Astrocyte of the cerebellum (primary cell): Measurements from ENCODE around the gene NOL7.
A peak's percentile ranks its signal among the peaks of the same experiment; 100 is the strongest.

Experiments used
- DNase-seq: peaks from one replicate; pipeline ENCODE4 v3.0.0-alpha.2; 2011; ENCODE audit warnings: low read depth
- H3K4me3 ChIP-seq: 2 replicates; pipeline ENCODE4 v1.5.1; 2011; ENCODE audit warnings: mild to moderate bottlenecking, low read depth, low read length, moderate library complexity
- in situ Hi-C: cut with HindIII; loops from 2 replicates; pipeline ENCODE4 v1.10.0; 2017; ENCODE audit warnings: low sequenced_read_pairs
- TF ChIP-seq, protein P1 (sequence below): IDR thresholded peaks from 2 replicates; pipeline ENCODE4 v1.5.1; 2012; ENCODE audit warnings: low read length, low read depth, moderate library complexity, mild to moderate bottlenecking; ENCODE audit errors: missing control alignments

The NOL7 gene

DNA sequence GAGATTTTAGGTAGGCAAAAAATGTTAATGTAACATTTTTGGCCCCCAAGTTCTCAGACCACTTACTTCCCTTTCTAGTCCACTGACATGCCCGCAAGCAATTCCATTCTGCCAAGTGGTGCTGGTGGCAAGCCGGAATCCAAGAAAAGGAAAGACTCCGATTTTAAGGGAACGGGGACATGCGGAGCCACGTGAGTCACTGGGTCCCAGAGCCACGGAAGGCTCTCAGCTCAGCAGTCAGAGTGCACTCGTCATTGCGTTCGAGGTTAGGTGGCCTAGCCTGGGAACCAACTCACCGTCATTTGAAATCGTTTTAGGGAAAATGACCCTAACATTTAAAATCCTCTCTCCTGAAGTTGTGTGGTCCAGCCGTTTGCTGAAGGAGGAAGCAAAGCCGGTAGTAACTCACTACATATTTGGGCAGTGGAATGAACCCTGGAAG lies 41.4 kb upstream of the NOL7 start:
- TF ChIP-seq, protein P1, sequence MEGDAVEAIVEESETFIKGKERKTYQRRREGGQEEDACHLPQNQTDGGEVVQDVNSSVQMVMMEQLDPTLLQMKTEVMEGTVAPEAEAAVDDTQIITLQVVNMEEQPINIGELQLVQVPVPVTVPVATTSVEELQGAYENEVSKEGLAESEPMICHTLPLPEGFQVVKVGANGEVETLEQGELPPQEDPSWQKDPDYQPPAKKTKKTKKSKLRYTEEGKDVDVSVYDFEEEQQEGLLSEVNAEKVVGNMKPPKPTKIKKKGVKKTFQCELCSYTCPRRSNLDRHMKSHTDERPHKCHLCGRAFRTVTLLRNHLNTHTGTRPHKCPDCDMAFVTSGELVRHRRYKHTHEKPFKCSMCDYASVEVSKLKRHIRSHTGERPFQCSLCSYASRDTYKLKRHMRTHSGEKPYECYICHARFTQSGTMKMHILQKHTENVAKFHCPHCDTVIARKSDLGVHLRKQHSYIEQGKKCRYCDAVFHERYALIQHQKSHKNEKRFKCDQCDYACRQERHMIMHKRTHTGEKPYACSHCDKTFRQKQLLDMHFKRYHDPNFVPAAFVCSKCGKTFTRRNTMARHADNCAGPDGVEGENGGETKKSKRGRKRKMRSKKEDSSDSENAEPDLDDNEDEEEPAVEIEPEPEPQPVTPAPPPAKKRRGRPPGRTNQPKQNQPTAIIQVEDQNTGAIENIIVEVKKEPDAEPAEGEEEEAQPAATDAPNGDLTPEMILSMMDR, result no peak
- in situ Hi-C loops, result no loop called here
- peak overlapping the region; percentile 85 for H3K4me3 ChIP-seq

DNA sequence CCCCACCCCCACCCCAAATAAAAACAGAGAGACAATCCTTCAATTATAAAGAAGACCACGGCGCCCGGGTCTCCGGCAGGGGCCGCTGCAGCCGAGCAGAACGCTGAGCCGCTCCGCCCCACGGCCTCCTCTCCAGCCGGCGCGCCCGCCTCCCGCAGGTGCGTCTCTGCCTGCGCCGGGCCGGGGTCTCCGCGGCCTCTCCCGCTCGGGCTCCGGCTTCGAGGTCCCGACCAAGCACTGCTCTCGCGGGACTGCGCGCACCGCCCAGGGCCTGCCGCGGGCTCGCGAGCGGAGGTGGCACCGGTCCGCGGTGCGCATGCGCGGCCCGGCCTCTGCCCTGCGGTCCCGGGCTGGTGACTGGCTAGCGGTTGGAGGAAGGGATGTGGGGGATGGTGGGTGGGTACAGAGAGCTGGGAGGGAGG lies 41.0 kb upstream of the NOL7 start:
- in situ Hi-C loops, result no loop called here
- DNase-seq, result peak; percentile 70
- TF ChIP-seq, protein P1, result peak; percentile 50
- H3K4me3 ChIP-seq, result peak overlapping the region; percentile 85

More for the DNA sequence above, 41.4 kb upstream of the NOL7 start:
- no peak for DNase-seq

DNA sequence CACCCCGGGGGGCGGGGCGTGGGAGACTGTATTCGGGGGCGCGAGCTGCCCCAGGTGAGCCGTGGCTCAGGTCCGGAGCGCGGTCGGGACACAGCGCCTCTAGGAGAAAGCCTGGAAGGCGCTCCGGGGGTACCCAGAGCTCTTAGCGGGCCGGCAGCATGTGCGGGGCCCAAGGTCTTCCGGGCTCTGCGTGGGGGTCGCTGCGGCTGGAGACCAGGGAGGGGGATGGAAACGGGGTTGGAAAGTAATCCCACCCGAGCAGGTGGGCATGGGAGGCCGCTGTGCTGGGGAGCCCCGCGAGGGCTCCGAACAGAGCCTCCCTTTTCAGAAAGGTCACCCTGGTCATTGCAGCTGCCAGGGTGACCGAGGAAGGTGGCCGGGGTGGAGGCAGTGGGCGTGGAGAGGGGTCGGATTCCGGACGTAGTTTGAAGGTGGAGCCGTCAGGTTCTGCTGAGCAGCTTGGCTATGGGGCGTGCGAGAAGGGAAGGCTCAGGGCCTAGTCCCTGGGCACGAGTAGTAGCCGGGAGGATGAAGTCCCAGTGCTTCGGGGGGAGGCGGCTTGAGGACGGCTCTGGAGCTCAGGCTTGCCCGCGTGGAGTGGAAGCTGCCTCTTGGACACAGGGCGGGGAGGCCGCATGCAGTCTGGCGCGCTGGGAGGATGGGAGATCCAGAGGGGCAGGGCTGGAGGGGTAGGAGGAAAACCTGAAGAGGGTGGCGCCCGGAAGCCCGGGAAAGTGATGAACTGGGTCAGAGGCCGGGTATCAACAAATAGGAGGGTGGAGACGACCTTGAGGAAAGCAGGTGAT lies 40.4 kb upstream of the NOL7 start, which contains the start of gene SIRT5:
Gene SIRT5, plus strand, starts transcription at position 31 of the 806 bp plus-strand sequence. CDS start 9,510 bp downstream, outside the sequence.
- peak within 1 kb of the TSS; percentile 85 for H3K4me3 ChIP-seq
- DNase-seq, result peak; percentile 61
- in situ Hi-C loops, result no loop called here
- TF ChIP-seq, protein P1, result no peak

DNA sequence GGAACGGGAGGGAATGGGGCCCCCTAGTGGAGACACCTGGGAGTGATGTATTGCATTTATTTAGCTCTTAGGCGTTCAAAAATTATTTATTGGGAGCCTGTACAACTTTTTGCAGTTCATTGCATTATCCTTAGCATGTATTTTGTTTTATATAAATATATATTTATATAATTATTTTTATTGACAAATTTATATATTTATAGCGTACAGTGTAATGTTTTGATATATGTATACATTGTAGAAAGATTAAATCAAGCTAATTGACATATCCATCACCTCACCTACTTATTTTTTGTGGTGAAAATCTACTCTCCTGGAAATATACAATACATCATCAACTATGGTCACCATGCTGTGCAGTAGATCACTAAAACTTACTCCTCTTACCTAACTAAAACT lies 39.8 kb upstream of the NOL7 start:
- TF ChIP-seq, protein P1, result peak; percentile 74
- no peak for DNase-seq
- H3K4me3 ChIP-seq, result peak overlapping the region; percentile 85
- in situ Hi-C loops, result no loop called here

DNA sequence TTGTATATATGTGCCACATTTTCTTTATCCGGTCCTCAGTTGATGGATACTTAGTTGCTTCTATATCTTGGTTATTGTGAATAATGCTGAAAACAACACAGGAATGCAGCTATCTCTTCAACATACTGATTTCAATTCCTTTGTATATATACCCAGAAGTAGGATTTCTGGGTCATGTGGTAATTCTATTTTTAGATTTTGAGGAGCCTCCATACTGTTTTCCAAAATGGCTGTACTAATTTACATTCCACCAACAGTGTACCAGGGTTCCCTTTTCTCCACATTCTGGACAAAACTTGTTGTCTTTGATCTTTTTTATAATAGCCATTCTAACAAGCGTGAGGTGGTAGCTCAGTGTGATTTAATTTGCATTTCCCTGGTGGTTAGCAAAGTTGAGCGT lies 39.1 kb upstream of the NOL7 start:
- in situ Hi-C loops, result no loop called here
- no peak for DNase-seq
- H3K4me3 ChIP-seq, result no peak overlapping the region
- TF ChIP-seq, protein P1, result no peak

DNA sequence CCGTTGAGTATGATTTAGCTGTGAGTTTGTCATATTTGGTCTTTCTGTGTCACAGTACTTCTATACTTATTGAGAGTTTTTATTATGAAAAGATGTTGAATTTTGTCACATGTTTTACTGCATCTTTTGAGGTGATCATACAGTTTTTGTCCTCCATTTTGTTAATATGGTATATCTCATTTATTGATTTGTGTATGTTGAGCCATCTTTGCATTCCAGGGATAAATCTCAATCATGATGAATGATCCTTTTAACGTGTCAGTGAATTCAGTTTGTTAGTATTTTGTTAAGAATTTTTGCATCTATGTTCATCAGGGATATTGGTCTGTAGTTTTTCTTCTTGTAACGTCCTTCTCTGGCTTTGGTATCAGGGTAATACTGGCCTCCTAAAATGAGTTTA lies 37.2 kb upstream of the NOL7 start:
- in situ Hi-C loops, result no loop called here
- DNase-seq, result no peak
- TF ChIP-seq, protein P1, result no peak
- no peak overlapping the region for H3K4me3 ChIP-seq
